ENCODE measurements around the gene STPG2.

The STPG2 gene

DNA sequence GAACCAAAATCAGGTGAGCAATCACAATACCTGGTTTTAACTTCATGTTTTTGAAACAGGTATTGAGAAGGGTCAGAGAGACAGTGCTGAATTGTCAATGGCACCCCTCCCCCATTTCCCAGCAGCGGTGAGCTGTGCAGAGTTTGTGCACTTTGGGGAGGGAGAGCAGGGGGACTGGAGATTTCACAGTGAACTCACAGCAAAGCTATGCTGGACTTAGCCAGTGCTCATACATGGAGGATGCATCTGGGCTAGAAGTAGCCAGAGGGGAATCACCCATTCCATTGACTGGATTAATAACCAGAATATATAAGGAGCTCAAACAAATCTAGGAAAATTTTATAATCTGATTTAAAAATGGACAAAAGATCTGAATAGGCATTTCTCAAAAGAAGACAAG is 612.6 kb downstream of the STPG2 start:
- H3K4me3 Mint-ChIP-seq, result no peak overlapping the region
- TF ChIP-seq, protein P1, sequence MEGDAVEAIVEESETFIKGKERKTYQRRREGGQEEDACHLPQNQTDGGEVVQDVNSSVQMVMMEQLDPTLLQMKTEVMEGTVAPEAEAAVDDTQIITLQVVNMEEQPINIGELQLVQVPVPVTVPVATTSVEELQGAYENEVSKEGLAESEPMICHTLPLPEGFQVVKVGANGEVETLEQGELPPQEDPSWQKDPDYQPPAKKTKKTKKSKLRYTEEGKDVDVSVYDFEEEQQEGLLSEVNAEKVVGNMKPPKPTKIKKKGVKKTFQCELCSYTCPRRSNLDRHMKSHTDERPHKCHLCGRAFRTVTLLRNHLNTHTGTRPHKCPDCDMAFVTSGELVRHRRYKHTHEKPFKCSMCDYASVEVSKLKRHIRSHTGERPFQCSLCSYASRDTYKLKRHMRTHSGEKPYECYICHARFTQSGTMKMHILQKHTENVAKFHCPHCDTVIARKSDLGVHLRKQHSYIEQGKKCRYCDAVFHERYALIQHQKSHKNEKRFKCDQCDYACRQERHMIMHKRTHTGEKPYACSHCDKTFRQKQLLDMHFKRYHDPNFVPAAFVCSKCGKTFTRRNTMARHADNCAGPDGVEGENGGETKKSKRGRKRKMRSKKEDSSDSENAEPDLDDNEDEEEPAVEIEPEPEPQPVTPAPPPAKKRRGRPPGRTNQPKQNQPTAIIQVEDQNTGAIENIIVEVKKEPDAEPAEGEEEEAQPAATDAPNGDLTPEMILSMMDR (IDR thresholded peaks at IDR 0.05), result no peak
- H3K27me3 Mint-ChIP-seq (ENCODE audit: low read depth, poor library complexity), result no peaks in the 10 kb centered on the region
- DNase-seq, result no peak
- H3K9me3 Mint-ChIP-seq, result peaks cover 6% of the 10 kb centered on the region
- H3K4me1 Mint-ChIP-seq, result no peaks in the 10 kb centered on the region
- H3K36me3 Mint-ChIP-seq (ENCODE audit: low read depth), result no peaks in the 10 kb centered on the region
- no peak overlapping the region for H3K27ac Mint-ChIP-seq

GRCh38 chr4:97525236-97525635 is 618.0 kb downstream of the STPG2 start:
- H3K27ac Mint-ChIP-seq, result no peak overlapping the region
- no peaks in the 10 kb centered on the region for H3K27me3 Mint-ChIP-seq (ENCODE audit: low read depth, poor library complexity)
- H3K36me3 Mint-ChIP-seq (ENCODE audit: low read depth), result no peaks in the 10 kb centered on the region
- DNase-seq, result no peak
- no peaks in the 10 kb centered on the region for H3K4me1 Mint-ChIP-seq
- peaks cover 6% of the 10 kb centered on the region for H3K9me3 Mint-ChIP-seq
- no peak overlapping the region for H3K4me3 Mint-ChIP-seq
- TF ChIP-seq, protein P1 (IDR thresholded peaks at IDR 0.05), result no peak

GRCh38 chr4:97517939-97518338 is 625.3 kb downstream of the STPG2 start:
- Mint-ChIP-seq H3K27ac (no peak overlapping the region), H3K9me3 (no peaks in the 10 kb centered on the region), H3K4me1 (no peaks in the 10 kb centered on the region), H3K36me3 (ENCODE audit: low read depth) (no peaks in the 10 kb centered on the region), H3K4me3 (no peak overlapping the region), H3K27me3 (ENCODE audit: low read depth, poor library complexity) (no peaks in the 10 kb centered on the region)
- TF ChIP-seq, protein P1 (IDR thresholded peaks at IDR 0.05), result no peak
- no peak for DNase-seq

GRCh38 chr4:97513917-97514316 is 629.4 kb downstream of the STPG2 start:
- no peak for DNase-seq
- Mint-ChIP-seq H3K4me3 (no peak overlapping the region), H3K36me3 (ENCODE audit: low read depth) (no peaks in the 10 kb centered on the region), H3K27ac (no peak overlapping the region), H3K27me3 (ENCODE audit: low read depth, poor library complexity) (no peaks in the 10 kb centered on the region), H3K9me3 (no peaks in the 10 kb centered on the region), H3K4me1 (no peaks in the 10 kb centered on the region)
- TF ChIP-seq, protein P1 (IDR thresholded peaks at IDR 0.05), result no peak
